NCI-H226 (cell line): ENCODE data around the gene SKAP1.
"Not testable (repeated sequence)": the region's sequence is repeated elsewhere in the genome, so short reads cannot be mapped to it uniquely, and the experiment has no call there.

Experiments
- DNase-seq: peaks from one replicate; pipeline ENCODE4 v3.0.0-alpha.2; 2015

The SKAP1 gene

GRCh38 chr17:48313096-48313755 lies 116.8 kb downstream of the SKAP1 start:
- no peak for DNase-seq

GRCh38 chr17:48311324-48311723 lies 118.7 kb downstream of the SKAP1 start:
- no peak for DNase-seq

GRCh38 chr17:48310748-48311213 lies 119.2 kb downstream of the SKAP1 start:
- no peak for DNase-seq

GRCh38 chr17:48308581-48308980 lies 121.4 kb downstream of the SKAP1 start:
- peak; percentile 6 for DNase-seq

GRCh38 chr17:48307814-48308411 lies 122.1 kb downstream of the SKAP1 start:
- peak; percentile 45 for DNase-seq

GRCh38 chr17:48307255-48307654 lies 122.8 kb downstream of the SKAP1 start:
- DNase-seq, result no peak

- no peak for DNase-seq
Observed at GRCh38 chr17:48301002-48301401, 129.0 kb downstream of the SKAP1 start.

GRCh38 chr17:48299760-48300159 lies 130.3 kb downstream of the SKAP1 start:
- DNase-seq, result no peak

- DNase-seq, result no peak
Observed at GRCh38 chr17:48297825-48298224, 132.2 kb downstream of the SKAP1 start.

- DNase-seq, result no peak
Observed at GRCh38 chr17:48296453-48296852, 133.6 kb downstream of the SKAP1 start.

- DNase-seq, result no peak
Observed at GRCh38 chr17:48295362-48296288, 134.4 kb downstream of the SKAP1 start.

GRCh38 chr17:48294806-48295361 lies 135.1 kb downstream of the SKAP1 start:
- no peak for DNase-seq

GRCh38 chr17:48294020-48294805 lies 135.8 kb downstream of the SKAP1 start:
- no peak for DNase-seq

- no peak for DNase-seq
Observed at GRCh38 chr17:48293319-48294019, 136.5 kb downstream of the SKAP1 start.

- DNase-seq, result no peak
Observed at GRCh38 chr17:48290378-48290777, 139.6 kb downstream of the SKAP1 start.

GRCh38 chr17:48286917-48287316 lies 143.1 kb downstream of the SKAP1 start:
- DNase-seq, result not testable (repeated sequence)

- DNase-seq, result no peak
Observed at GRCh38 chr17:48285614-48286013, 144.4 kb downstream of the SKAP1 start.

- DNase-seq, result no peak
Observed at GRCh38 chr17:48283907-48284306, 146.1 kb downstream of the SKAP1 start.

GRCh38 chr17:48283411-48283810 lies 146.6 kb downstream of the SKAP1 start:
- DNase-seq, result no peak

GRCh38 chr17:48282303-48282702 lies 147.7 kb downstream of the SKAP1 start:
- DNase-seq, result peak; percentile 13

- no peak for DNase-seq
Observed at GRCh38 chr17:48278760-48279491, 151.1 kb downstream of the SKAP1 start.
